ENCODE results near the gene CIB4. TPM values are rescaled to one million over a fixed set of nuclear protein-coding genes. Genes with fewer than 3 reads are reported as not detected.

Gene CIB4
- total RNA-seq, 2 experiments from 2014 or later, result not detected

DNA sequence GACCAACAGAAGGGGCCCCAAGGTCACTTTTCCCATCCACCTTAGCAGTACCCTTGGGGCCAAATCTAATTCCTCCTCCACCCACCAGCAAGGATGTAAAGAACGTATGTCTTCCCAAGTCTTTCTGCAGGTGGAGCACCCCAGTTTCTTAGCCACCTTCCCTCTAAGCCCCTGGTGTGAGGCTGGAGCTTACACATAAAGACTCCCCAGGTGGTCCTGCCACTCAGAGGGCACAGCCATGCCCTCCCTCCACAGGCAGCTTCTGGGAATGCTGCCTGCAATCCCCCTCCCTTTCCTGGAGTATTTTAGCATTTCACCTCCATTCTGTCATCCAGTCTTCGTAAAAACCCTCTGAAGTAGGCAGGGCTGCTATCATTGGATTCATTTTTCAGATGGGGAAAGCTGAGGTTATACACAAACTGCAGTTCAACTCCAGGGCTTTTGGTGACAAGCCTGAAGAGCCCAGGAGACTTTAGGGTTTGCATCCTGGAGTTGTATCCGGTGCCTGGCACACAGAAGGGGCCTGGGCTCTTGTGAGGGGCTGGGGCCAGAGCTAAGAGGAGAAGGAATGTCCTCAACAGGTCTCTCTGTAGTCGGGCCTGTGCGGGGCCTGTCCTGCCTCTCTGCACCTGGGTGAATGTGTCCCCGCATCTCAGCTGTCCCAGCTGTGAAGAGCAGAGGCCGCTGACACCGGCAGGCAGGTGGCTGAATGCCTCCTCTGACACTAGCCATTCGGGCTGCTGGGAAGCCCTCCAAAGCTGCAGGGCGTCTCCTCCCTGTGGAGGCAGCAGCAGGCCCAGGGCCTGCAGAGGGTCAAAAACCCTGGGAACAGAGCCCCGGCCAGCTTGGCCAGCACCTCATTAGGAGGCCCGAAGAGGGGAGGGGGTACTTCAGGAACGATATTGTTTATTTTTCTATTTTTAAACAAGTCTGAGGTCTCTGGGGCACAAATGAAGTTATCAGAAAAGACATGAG is 27.6 kb downstream of the CIB4 start:
- ChIA-PET CTCF (interaction anchor here (0.5 kb wide), 1 partner anchor 10 kb away, joined by 3 read pairs; no protein-coding TSS in a partner anchor), POLR2A (no interaction called here)

- ChIA-PET CTCF (no interaction called here), POLR2A (no interaction called here)
Observed at GRCh38 chr2:26612522-26613240, 28.5 kb downstream of the CIB4 start.

- CTCF ChIA-PET, result no interaction called here
- POLR2A ChIA-PET, result no interaction called here
Observed at GRCh38 chr2:26612034-26612433, 29.1 kb downstream of the CIB4 start.

DNA sequence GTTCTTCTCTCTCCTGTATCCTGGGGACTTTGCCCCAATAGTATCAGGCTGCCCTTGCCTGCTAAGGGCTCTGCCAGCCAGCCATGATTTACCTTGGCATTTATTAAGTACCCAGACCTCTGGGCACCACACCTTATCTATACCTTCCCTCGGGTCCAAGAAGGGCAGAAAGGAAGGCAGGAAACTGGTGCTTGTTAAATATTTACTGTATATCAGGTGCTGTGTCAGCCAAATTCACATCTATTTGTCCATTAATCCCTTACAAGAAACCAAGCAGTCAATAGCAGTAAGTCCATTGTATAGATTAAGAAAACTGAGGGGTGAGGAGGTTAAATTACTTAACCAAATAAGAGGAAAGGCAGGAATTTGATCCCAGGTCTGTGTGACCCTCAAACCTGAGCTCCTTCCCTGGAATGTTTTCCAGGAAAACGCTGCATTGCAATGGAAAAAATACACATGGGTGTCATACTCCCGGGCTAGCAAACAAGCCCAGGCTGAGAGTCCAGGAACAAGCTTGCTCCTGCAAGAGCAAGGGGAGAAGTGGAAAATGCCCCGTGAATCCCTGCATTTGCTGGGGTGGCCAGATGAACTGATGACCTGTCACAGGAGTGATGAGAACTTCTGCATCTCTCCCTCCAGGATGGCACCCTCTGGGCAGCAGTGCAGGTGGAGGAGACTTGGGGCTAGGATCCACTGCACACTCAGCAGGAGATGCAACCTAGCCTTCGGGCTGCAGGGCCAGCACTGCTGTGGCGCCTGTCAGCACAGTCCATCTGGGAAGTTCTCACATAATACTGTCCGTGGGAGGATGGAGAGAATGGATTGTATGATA is 30.4 kb downstream of the CIB4 start:
- ChIA-PET CTCF (no interaction called here), POLR2A (no interaction called here)

GRCh38 chr2:26609839-26610277 is 31.3 kb downstream of the CIB4 start:
- ChIA-PET POLR2A (no interaction called here), CTCF (no interaction called here)

DNA sequence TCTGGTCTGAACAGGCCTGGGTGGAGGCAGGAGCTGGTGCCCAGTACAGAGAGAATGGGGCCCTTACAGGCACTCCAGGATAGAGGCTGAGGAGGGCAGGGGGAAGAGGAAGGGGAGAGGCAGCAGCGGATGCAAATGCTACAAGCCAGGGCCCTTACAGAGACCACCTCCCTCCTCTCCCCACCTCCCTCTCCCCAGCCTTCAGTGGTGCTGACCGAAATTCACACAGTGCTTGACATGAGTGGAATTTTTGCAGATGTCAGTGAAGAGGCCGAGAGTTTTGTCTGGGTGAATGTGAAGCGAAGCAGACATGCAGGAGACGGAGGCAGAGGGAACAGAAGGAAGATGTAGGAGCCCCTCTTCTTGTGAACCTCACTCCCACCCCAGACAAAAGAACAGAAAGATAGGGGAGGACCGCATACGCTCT is 31.9 kb downstream of the CIB4 start:
- CTCF ChIA-PET, result no interaction called here
- POLR2A ChIA-PET, result no interaction called here

DNA sequence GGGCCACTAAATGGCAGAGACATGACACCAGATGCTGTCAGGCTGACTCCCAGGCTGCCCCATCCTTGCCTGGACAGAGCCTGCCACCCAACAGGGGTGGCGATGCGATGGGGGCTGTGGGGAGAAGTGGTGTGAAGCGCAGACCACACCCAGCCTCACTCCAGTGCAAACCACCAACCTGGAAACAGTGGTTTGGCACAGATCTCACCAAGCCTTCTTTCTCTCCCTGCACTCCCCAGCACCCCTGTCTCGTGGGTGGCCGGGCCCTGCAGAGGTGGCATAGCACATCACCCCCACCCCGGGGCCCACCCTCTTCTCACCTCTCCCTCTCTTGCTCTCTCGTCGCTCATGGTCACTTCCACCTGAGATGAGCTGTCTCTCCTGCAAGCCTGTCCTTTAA is 32.6 kb downstream of the CIB4 start:
- ChIA-PET POLR2A (no interaction called here), CTCF (no interaction called here)

GRCh38 chr2:26607698-26608097 is 33.5 kb downstream of the CIB4 start:
- CTCF ChIA-PET, result interaction anchor here (1.0 to 3.1 kb wide), 2 partner anchors 139 to 238 kb away, joined by 6 to 19 read pairs; no protein-coding TSS in a partner anchor
- POLR2A ChIA-PET, result no interaction called here

DNA sequence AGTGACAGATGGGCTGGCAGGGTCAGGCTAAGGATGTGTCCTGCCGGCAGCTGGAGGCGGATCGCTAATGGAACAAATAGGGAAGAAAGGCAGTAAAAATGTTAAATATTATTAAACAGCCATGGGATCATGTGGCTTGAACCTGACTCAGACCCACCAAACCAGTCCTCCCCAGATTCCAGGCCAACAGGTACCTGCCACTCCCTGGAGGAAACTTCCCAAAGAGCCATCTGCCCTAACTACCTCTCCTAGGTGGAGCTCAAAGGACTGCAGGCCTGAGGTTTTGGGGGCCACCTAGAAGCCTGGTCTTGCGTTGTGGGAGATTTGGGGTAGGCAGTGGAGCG is 34.3 kb downstream of the CIB4 start:
- POLR2A ChIA-PET, result no interaction called here
- CTCF ChIA-PET, result interaction anchor here (0.8 to 3.1 kb wide), 3 partner anchors 9 to 239 kb away, joined by 3 to 19 read pairs (median 6); no protein-coding TSS in a partner anchor

GRCh38 chr2:26605999-26606846 is 34.9 kb downstream of the CIB4 start:
- POLR2A ChIA-PET, result no interaction called here
- CTCF ChIA-PET, result interaction anchor here (0.7 to 3.1 kb wide), 5 partner anchors 9 to 141 kb away, joined by 3 to 19 read pairs (median 3); no protein-coding TSS in a partner anchor

GRCh38 chr2:26605195-26605998 is 35.8 kb downstream of the CIB4 start:
- CTCF ChIA-PET, result interaction anchor here (0.7 to 3.1 kb wide), 6 partner anchors 11 to 547 kb away, joined by 3 to 19 read pairs (median 3); no protein-coding TSS in a partner anchor
- POLR2A ChIA-PET, result no interaction called here

GRCh38 chr2:26602575-26602974 is 38.6 kb downstream of the CIB4 start:
- POLR2A ChIA-PET, result no interaction called here

GRCh38 chr2:26599387-26599786 is 41.8 kb downstream of the CIB4 start:
- POLR2A ChIA-PET, result no interaction called here
- CTCF ChIA-PET, result no interaction called here

More at GRCh38 chr2:26602575-26602974, 38.6 kb downstream of the CIB4 start:
- CTCF ChIA-PET, result interaction anchor here (2.0 kb wide), 1 partner anchor 144 kb away, joined by 6 read pairs; no protein-coding TSS in a partner anchor

DNA sequence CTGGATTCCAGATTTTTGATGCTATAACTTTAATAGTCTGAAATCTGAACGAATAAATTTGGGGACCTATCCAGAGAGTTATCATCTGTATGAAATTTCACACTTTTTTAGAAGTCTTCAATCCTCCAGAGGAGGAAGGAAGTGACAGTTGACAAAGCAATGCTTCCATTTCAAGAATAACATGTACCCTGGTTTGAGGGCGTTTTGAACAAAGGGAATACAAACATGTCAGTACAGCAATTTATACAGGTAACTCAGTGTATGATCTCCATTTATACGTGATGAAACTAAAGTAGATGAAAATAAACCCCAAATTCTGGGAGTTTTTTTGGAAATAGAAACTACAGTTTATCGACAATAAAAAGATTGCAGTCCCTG is 42.2 kb downstream of the CIB4 start:
- ChIA-PET POLR2A (no interaction called here), CTCF (no interaction called here)

GRCh38 chr2:26598336-26598995 is 42.7 kb downstream of the CIB4 start:
- CTCF ChIA-PET, result interaction anchor here (0.6 kb wide), 1 partner anchor 144 kb away, joined by 3 read pairs; no protein-coding TSS in a partner anchor

GRCh38 chr2:26597197-26597596 is 44.0 kb downstream of the CIB4 start:
- ChIA-PET CTCF (interaction anchor here (0.7 to 1.3 kb wide), 2 partner anchors 9 to 20 kb away, joined by 3 to 6 read pairs; no protein-coding TSS in a partner anchor), POLR2A (no interaction called here)

More at GRCh38 chr2:26598336-26598995, 42.7 kb downstream of the CIB4 start:
- POLR2A ChIA-PET, result no interaction called here

GRCh38 chr2:26595146-26595545 is 46.0 kb downstream of the CIB4 start:
- POLR2A ChIA-PET, result no interaction called here
- CTCF ChIA-PET, result no interaction called here

Measured in activated CD8-positive, alpha-beta memory T cell treated with anti-CD3 and anti-CD28 coated beads for 36 hours (primary cell).